Neural cell (in vitro differentiated cells): ENCODE data around the gene CEMIP2. TPM values are rescaled to one million over a fixed set of nuclear protein-coding genes. Genes with fewer than 3 reads are reported as not detected.
"Not testable (repeated sequence)": the region's sequence is repeated elsewhere in the genome, so short reads cannot be mapped to it uniquely, and the experiment has no call there.

Experiments
- H2AFZ ChIP-seq: fragments of 200-600, 300-800 bp; sonication (generic), shearing (Covaris generic); 2 replicates; pipeline ENCODE4 v1.6.0; 2014; ENCODE audit warnings: low read depth, mild to moderate bottlenecking, antibody characterized with exemption, low read length, moderate library complexity
- H3F3A ChIP-seq: fragments of 200-600 bp; shearing (Covaris generic); 2 replicates; pipeline ENCODE4 v1.6.1; 2016; ENCODE audit warnings: mild to moderate bottlenecking, moderate library complexity, mixed read lengths, antibody characterized with exemption, low read length; ENCODE audit not compliant: insufficient read depth, poor library complexity, severe bottlenecking
- H3K27ac ChIP-seq: fragments of 200-600, 300-800 bp; sonication (generic), shearing (Covaris generic); 2 replicates; pipeline ENCODE4 v1.5.1; 2014; ENCODE audit warnings: mild to moderate bottlenecking, low read length, moderate library complexity
- H3K27me3 ChIP-seq: fragments of 300-800, 200-600 bp; sonication (generic), shearing (Covaris generic); 2 replicates; pipeline ENCODE4 v1.6.0; 2014; ENCODE audit warnings: mild to moderate bottlenecking, low read depth, low read length, moderate library complexity; ENCODE audit not compliant: insufficient read depth
- H3K36me3 ChIP-seq: fragments of 300-800, 200-600 bp; sonication (generic), shearing (Covaris generic); 2 replicates; pipeline ENCODE4 v1.5.1; 2014; ENCODE audit warnings: mild to moderate bottlenecking, antibody characterized with exemption, low read length, moderate library complexity; ENCODE audit not compliant: insufficient read depth
- H3K4me2 ChIP-seq: fragments of 300-800, 200-600 bp; sonication (generic), shearing (Covaris generic); 2 replicates; pipeline ENCODE4 v1.6.0; 2014; ENCODE audit warnings: mild to moderate bottlenecking, low read length
- H3K4me3 ChIP-seq: fragments of 300-800, 200-600 bp; sonication (generic), shearing (Covaris generic); 2 replicates; pipeline ENCODE4 v1.5.1; 2014; ENCODE audit warnings: mild to moderate bottlenecking, low read length, moderate library complexity
- H3K79me2 ChIP-seq: fragments of 200-600 bp; shearing (Covaris generic); replicated peaks from 2 replicates; pipeline ENCODE4 v1.6.0; 2014; ENCODE audit warnings: mild to moderate bottlenecking, low read length, moderate library complexity; ENCODE audit not compliant: insufficient read depth
- H3K9ac ChIP-seq: fragments of 300-800, 200-600 bp; sonication (generic), shearing (Covaris generic); 2 replicates; pipeline ENCODE4 v1.6.1; 2016; ENCODE audit warnings: mild to moderate bottlenecking, low read length, mixed read lengths
- H3K9me2 ChIP-seq: fragments of 200-600 bp; shearing (Covaris generic); 2 replicates; pipeline ENCODE4 v1.6.1; 2016; ENCODE audit warnings: mild to moderate bottlenecking, low read length, mixed read lengths; ENCODE audit not compliant: insufficient read depth
- H3K9me3 ChIP-seq: fragments of 200-600, 300-800 bp; sonication (generic), shearing (Covaris generic); 2 replicates; pipeline ENCODE4 v1.6.1; 2016; ENCODE audit warnings: mild to moderate bottlenecking, mixed run types, low read length, moderate library complexity, mixed read lengths
- H4K20me1 ChIP-seq: fragments of 200-600 bp; shearing (Covaris generic); 2 replicates; pipeline ENCODE4 v1.6.1; 2016; ENCODE audit warnings: mild to moderate bottlenecking, mixed run types; ENCODE audit not compliant: insufficient read depth
- CTCF ChIP-seq: fragments of 450-650 bp; IDR thresholded peaks from 2 replicates; pipeline ENCODE4 v1.5.1; 2014; ENCODE audit warnings: antibody characterized with exemption, mild to moderate bottlenecking, moderate library complexity; ENCODE audit not compliant: poor library complexity, severe bottlenecking
- EP300 ChIP-seq: fragments of 450-650 bp; conservative IDR thresholded peaks from 2 replicates; pipeline ENCODE4 v1.6.1; 2014; ENCODE audit warnings: antibody characterized with exemption, mild to moderate bottlenecking, moderate library complexity; ENCODE audit not compliant: poor library complexity, severe bottlenecking
- EZH2 ChIP-seq: fragments of 200-600, 300-800 bp; shearing (Covaris generic), sonication (generic); IDR thresholded peaks from 2 replicates; pipeline ENCODE4 v1.6.1; 2014; ENCODE audit warnings: antibody characterized with exemption, low read length, borderline replicate concordance, mild to moderate bottlenecking; ENCODE audit not compliant: insufficient read depth, poor library complexity, severe bottlenecking
- MXI1 ChIP-seq: fragments of 450-650 bp; conservative IDR thresholded peaks from 2 replicates; pipeline ENCODE4 v1.6.1; 2014; ENCODE audit warnings: antibody characterized with exemption, mild to moderate bottlenecking; ENCODE audit not compliant: poor library complexity, severe bottlenecking
- POLR2AphosphoS5 ChIP-seq: IDR thresholded peaks from 2 replicates; pipeline ENCODE4 v1.6.1; 2012
- RAD21 ChIP-seq: fragments of 450-650 bp; conservative IDR thresholded peaks from 2 replicates; pipeline ENCODE4 v1.6.1; 2014; ENCODE audit warnings: antibody characterized with exemption, mild to moderate bottlenecking, moderate library complexity
- REST ChIP-seq: IDR thresholded peaks from 2 replicates; pipeline ENCODE4 v1.6.1; 2012; ENCODE audit warnings: borderline replicate concordance
- SMC3 ChIP-seq: fragments of 450-650 bp; conservative IDR thresholded peaks from 2 replicates; pipeline ENCODE4 v1.6.1; 2014; ENCODE audit warnings: antibody characterized with exemption, mild to moderate bottlenecking, moderate library complexity; ENCODE audit not compliant: poor library complexity
- TAF1 ChIP-seq: IDR thresholded peaks from 2 replicates; pipeline ENCODE4 v1.6.1; 2012; ENCODE audit warnings: low read depth
- polyA plus RNA-seq: library from polyadenylated mRNA; depleted of rRNA; stranded (reverse); fragments of >200 nt; gene quantifications from 2 replicates; pipeline ENCODE4 v1.2.3, GENCODE V29; 2014

CEMIP2 gene
- polyA plus RNA-seq, 1 donor from 2014 or later = 11.3 TPM

- no peaks in the 10 kb centered on the region for H3K36me3 ChIP-seq
Measured at GRCh38 chr9:71692337-71692736, 76.0 kb downstream of the CEMIP2 start.

GRCh38 chr9:71691576-71691975, 76.7 kb downstream of the CEMIP2 start:
- not testable (repeated sequence) for H3K9ac ChIP-seq, H3K9me2 ChIP-seq, H3K4me3 ChIP-seq, H2AFZ ChIP-seq, H3K36me3 ChIP-seq, H3K4me2 ChIP-seq, H3F3A ChIP-seq, H4K20me1 ChIP-seq, H3K79me2 ChIP-seq, H3K27me3 ChIP-seq, H3K27ac ChIP-seq, H3K9me3 ChIP-seq

More at GRCh38 chr9:71692337-71692736, 76.0 kb downstream of the CEMIP2 start:
- H3K27ac ChIP-seq = no peak overlapping the region
- H3K79me2 ChIP-seq = no peaks in the 10 kb centered on the region
- no peak overlapping the region for H3K4me3 ChIP-seq
- no peak overlapping the region for H2AFZ ChIP-seq
- no peaks in the 10 kb centered on the region for H3K9me2 ChIP-seq
- H3K9me3 ChIP-seq = no peaks in the 10 kb centered on the region
- H3F3A ChIP-seq = no peaks in the 10 kb centered on the region
- H3K4me2 ChIP-seq = no peak overlapping the region
- H4K20me1 ChIP-seq = no peaks in the 10 kb centered on the region
- no peak overlapping the region for H3K9ac ChIP-seq
- TF ChIP-seq CTCF (no peak), POLR2AphosphoS5 (no peak), REST (no peak), EZH2 (no peak), MXI1 (no peak), SMC3 (no peak), EP300 (no peak), RAD21 (no peak), TAF1 (no peak)
- no peaks in the 10 kb centered on the region for H3K27me3 ChIP-seq

GRCh38 chr9:71690689-71691435, 77.5 kb downstream of the CEMIP2 start:
- no peak overlapping the region for H3K27ac ChIP-seq
- H3K27me3 ChIP-seq = no peaks in the 10 kb centered on the region
- H3F3A ChIP-seq = no peaks in the 10 kb centered on the region
- H3K79me2 ChIP-seq = no peaks in the 10 kb centered on the region
- no peaks in the 10 kb centered on the region for H4K20me1 ChIP-seq
- H3K9me3 ChIP-seq = no peaks in the 10 kb centered on the region
- H2AFZ ChIP-seq = no peak overlapping the region
- no peak overlapping the region for H3K4me3 ChIP-seq
- H3K9ac ChIP-seq = no peak overlapping the region
- TF ChIP-seq CTCF = no peak
- TF ChIP-seq TAF1 = no peak
- TF ChIP-seq MXI1 = no peak
- no peak for TF ChIP-seq RAD21
- no peak for TF ChIP-seq EP300
- TF ChIP-seq REST = no peak
- TF ChIP-seq POLR2AphosphoS5 = no peak
- TF ChIP-seq SMC3 = no peak
- no peak for TF ChIP-seq EZH2
- H3K9me2 ChIP-seq = no peaks in the 10 kb centered on the region
- no peak overlapping the region for H3K4me2 ChIP-seq
- no peaks in the 10 kb centered on the region for H3K36me3 ChIP-seq
